Lung (tissue), 16 donors: ENCODE data around the gene CD164L2. TPM values are rescaled to one million over a fixed set of nuclear protein-coding genes. Genes with fewer than 3 reads are reported as not detected.
"Not testable (repeated sequence)": the region's sequence is repeated elsewhere in the genome, so short reads cannot be mapped to it uniquely, and the experiment has no call there.

Experiments used
- ATAC-seq: fragments of 200-7000 bp; cut with Tn5 transposase; one replicate; pipeline ENCODE4 v1.9.1; 2020; ENCODE audit warnings: moderate number of reproducible peaks; ENCODE audit not compliant: insufficient read depth, low FRiP score
- DNase-seq, 3 donors: peaks; one replicate each; pipeline ENCODE4 v3.0.0-alpha.2; 2013 to 2017
- H3K27ac ChIP-seq, 2 donors: one replicate each; pipeline ENCODE4 v1.5.1; 2013; ENCODE audit warnings: mild to moderate bottlenecking in 2 of 2, moderate library complexity in 2 of 2, control low read depth in 1 of 2, inconsistent platforms in 1 of 2, low read depth in 1 of 2, low read length in 1 of 2
- H3K27me3 ChIP-seq, 3 donors: one replicate each; pipeline ENCODE4 v1.5.1; 2013; ENCODE audit warnings: low read length in 2 of 3; ENCODE audit not compliant: control insufficient read depth in 3 of 3, insufficient read depth in 3 of 3
- H3K36me3 ChIP-seq, 4 donors: one replicate each; pipeline ENCODE4 v1.5.1; 2013; ENCODE audit warnings: low read length in 4 of 4, mild to moderate bottlenecking in 1 of 4, moderate library complexity in 1 of 4; ENCODE audit not compliant: control insufficient read depth in 4 of 4, insufficient read depth in 4 of 4
- H3K4me1 ChIP-seq, 5 donors: one replicate each; pipeline ENCODE4 v1.5.1; 2013; ENCODE audit warnings: low read length in 5 of 5, mild to moderate bottlenecking in 2 of 5, moderate library complexity in 1 of 5; ENCODE audit not compliant: control insufficient read depth in 5 of 5, insufficient read depth in 5 of 5
- H3K4me3 ChIP-seq: one replicate; pipeline ENCODE4 v1.5.1; 2013; ENCODE audit warnings: mild to moderate bottlenecking, control low read depth, moderate library complexity
- H3K9ac ChIP-seq, 2 donors: one replicate each; pipeline ENCODE4 v1.5.1; 2013; ENCODE audit warnings: low read length in 2 of 2, control low read depth in 1 of 2; ENCODE audit not compliant: insufficient read depth in 1 of 2
- H3K9me3 ChIP-seq, 4 donors: one replicate each; pipeline ENCODE4 v1.5.1; 2013; ENCODE audit warnings: low read length in 3 of 4, mild to moderate bottlenecking in 1 of 4, moderate library complexity in 1 of 4; ENCODE audit not compliant: control insufficient read depth in 4 of 4, insufficient read depth in 3 of 4
- WGBS, 2 donors: extraction: QIAGEN DNeasy Blood & Tissue Kit; methylation state at CpG; one replicate each; pipeline ENCODE4 v1.1.7; 2013; 5-methylcytosine and 5-hydroxymethylcytosine counted together
- long read RNA-seq, 5 donors: transcript quantifications; one replicate each; lab custom pipeline, GENCODE V29; 2026
- polyA plus RNA-seq, 2 donors: library from polyadenylated mRNA; stranded (reverse); fragments of 200-250 nt; gene quantifications; one replicate each; pipeline ENCODE4 v1.2.1, GENCODE V29; 2013
- total RNA-seq, 2 donors: library from RNA; depleted of rRNA in 1 of 2; stranded (reverse); fragments of >200 nt in 1 of 2; gene quantifications; one replicate each; pipeline ENCODE4 v1.2.1, GENCODE V29; 2014 to 2021
- TF ChIP-seq, protein P1 (sequence below): IDR thresholded peaks from 2 replicates; pipeline ENCODE4 v1.5.1; 2012; ENCODE audit warnings: mild to moderate bottlenecking; ENCODE audit errors: control extremely low read depth, extremely low read depth
- donor health status: control.
- donor health status: control.
- donor health status: Bipolar disorder and iron deficiency.
- donor health status: healthy.
- donor health status: DM: yes; HTN: yes; CAD: no.

CD164L2 gene
- total RNA-seq (10 to 100 TPM in 1 of 2 donors, 1 to 10 TPM in 1; 6.3 to 19.8 TPM), polyA plus RNA-seq (10 to 100 TPM in 1 of 2 donors, 1 to 10 TPM in 1; 6.8 to 11.0 TPM)
- long read RNA-seq, donor 1, partial matches to known transcripts, result 0 of 1 reads
- long read RNA-seq, donor 1, other reads (novel, unspliced or antisense), result 0 of 1 reads
- long read RNA-seq, donor 2, partial matches to known transcripts, result 0 of 1 reads
- long read RNA-seq, donor 2, other reads (novel, unspliced or antisense), result 0 of 1 reads
- long read RNA-seq, donor 3, result 0 reads
- long read RNA-seq, donor 4, result 0 reads
- long read RNA-seq, donor 5, partial matches to known transcripts, result 0 of 2 reads
- long read RNA-seq, donor 5, other reads (novel, unspliced or antisense), result 0 of 2 reads

DNA sequence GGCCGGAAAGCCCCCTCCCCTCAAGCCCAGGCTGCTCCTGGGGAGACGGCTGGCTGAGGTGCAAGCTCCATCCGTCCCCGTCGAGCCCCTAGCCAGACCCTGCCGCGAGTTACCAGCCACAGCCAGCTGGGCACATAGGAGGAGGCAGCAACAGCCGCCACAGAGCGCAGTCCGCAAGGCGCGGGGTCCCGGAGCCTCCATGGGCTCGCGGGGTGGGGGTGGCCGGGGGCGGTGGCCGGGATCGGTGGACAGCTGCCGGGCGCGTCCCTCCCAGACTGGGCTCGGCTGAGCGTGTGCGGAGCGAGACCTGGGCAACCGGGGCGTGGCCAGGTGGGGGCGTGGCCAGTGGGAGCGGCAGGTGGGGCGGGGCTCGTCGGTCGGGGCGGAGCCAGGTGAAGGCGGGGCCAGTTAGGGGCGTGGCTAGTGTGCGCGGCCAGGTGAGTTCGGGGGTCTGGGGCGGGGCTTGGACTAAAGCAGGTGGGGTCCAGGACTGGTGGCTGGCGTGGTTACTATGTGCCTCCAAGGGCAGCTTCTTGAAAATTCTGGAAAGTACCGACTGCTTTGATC is at the start of gene CD164L2:
TSS of gene CD164L2 (minus strand) at position 295 of the 567 bp plus-strand sequence. CDS start at position 201, 94 bp downstream.
- H3K27me3 ChIP-seq, result no peaks in the 10 kb centered on the region
- no peaks in the 10 kb centered on the region for H3K9me3 ChIP-seq
- H3K4me1 ChIP-seq, result peaks cover 0 to 12% (median 0%) of the 10 kb centered on the region in 5 donors
- no peaks in the 10 kb centered on the region for H3K36me3 ChIP-seq
- ATAC-seq, result peak; percentile 73
- peak in 1 of 3 donors; percentile 39 for DNase-seq
- 27 to 31% methylated on average over 41 to 43 of the region's 43 CpGs for WGBS, 2 donors
- TF ChIP-seq, protein P1, sequence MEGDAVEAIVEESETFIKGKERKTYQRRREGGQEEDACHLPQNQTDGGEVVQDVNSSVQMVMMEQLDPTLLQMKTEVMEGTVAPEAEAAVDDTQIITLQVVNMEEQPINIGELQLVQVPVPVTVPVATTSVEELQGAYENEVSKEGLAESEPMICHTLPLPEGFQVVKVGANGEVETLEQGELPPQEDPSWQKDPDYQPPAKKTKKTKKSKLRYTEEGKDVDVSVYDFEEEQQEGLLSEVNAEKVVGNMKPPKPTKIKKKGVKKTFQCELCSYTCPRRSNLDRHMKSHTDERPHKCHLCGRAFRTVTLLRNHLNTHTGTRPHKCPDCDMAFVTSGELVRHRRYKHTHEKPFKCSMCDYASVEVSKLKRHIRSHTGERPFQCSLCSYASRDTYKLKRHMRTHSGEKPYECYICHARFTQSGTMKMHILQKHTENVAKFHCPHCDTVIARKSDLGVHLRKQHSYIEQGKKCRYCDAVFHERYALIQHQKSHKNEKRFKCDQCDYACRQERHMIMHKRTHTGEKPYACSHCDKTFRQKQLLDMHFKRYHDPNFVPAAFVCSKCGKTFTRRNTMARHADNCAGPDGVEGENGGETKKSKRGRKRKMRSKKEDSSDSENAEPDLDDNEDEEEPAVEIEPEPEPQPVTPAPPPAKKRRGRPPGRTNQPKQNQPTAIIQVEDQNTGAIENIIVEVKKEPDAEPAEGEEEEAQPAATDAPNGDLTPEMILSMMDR, result no peak
- H3K9ac ChIP-seq, result no peak within 1 kb of the TSS
- H3K4me3 ChIP-seq, result no peak within 1 kb of the TSS
- no peak within 1 kb of the TSS for H3K27ac ChIP-seq

DNA sequence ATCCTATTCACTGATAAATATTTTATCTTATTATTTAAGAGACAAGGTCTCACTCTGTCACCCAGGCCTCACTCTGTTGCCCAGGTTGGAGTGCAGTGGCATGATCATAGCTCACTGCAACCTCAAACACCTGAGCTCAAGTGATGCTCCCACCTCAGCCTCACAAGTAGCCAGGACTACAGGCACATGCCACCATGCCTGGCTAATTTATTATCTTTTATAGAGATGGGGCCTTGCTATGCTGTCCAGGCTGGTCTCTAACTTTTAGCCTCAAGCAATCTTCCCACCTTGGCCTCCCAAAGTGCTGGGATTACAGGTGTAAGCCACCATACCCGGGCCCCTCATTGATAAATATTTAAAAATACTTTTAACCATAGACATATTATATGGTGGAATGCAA is 49.6 kb upstream of the CD164L2 start:
- H3K4me3 ChIP-seq, H3K9me3 ChIP-seq, ATAC-seq, H3K27me3 ChIP-seq, H3K9ac ChIP-seq, DNase-seq, H3K36me3 ChIP-seq: not testable (repeated sequence)
- Histone ChIP-seq H3K27ac (peak overlapping the region in 1 of 2 donors; percentile 40), H3K4me1 (peaks cover 22 to 63% (median 29%) of the 10 kb centered on the region in 5 donors)
- 76 to 79% methylated on average over 1 of the region's 1 CpG for WGBS, 2 donors

DNA sequence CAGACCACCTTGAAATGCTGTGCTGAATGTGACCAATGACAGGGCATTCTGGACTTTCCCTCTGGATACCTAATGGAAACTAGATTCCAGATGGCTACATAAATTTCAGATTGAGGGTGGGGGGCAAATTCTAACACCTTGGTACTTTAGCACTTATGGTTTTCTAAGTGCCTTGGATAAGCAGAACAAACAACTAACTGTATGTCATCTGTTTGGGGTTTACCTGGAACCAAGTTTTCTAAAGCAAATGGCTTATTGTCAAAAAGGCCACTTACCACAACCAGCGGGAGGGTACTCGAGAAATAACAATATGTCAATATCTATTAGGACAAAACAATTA is 48.4 kb upstream of the CD164L2 start:
- ATAC-seq (no peak), DNase-seq (no peak)
- 62 to 75% methylated on average over 2 of the region's 2 CpGs for WGBS, 2 donors
- Histone ChIP-seq H3K9me3 (no peaks in the 10 kb centered on the region), H3K4me1 (peaks cover 21 to 71% (median 28%) of the 10 kb centered on the region in 5 donors), H3K36me3 (peaks cover 6 to 14% (median 7%) of the 10 kb centered on the region in 4 donors), H3K4me3 (no peak overlapping the region), H3K9ac (no peak overlapping the region), H3K27ac (peak overlapping the region; percentile 74 to 86), H3K27me3 (no peaks in the 10 kb centered on the region)
- TF ChIP-seq, protein P1, result no peak

DNA sequence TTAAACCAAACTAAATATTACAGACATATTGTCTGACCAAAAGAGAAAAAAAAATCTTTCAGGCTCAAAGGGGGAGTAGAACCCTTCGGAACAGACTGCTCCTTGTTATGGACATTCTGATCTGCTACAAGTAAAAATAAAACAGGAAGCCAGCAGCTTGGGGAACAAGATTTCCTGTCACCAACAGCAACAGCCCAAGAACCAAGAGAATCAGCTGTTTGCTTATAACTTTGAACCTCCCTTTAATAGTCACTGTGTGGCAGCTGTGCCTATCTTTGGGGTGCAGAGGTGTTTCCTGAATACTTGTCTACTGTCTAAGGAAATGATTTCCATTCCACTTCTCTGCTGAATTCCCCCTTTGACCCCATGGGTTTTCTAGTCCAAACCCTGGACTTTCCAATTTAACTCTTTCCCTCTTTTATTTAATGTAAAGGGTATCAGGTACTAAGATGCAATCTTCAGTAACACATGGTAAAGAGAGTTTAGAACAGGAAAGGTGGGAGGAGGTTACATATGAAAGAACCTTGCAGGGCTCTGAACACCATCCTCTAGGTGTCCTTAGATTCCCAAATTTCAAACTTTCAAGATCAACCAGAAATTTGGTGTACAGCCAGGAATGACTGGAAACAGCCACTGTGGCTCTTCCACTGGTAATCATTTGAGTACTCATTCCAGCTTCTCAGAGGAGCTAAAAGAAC is 47.9 kb upstream of the CD164L2 start:
- 8 to 24% methylated on average over 1 of the region's 1 CpG for WGBS, 2 donors
- H3K4me1 ChIP-seq, result peaks cover 16 to 67% (median 24%) of the 10 kb centered on the region in 5 donors
- H3K27ac ChIP-seq, result peak overlapping the region; percentile 74 to 86
- no peak overlapping the region for H3K9ac ChIP-seq
- ATAC-seq, result peak; percentile 25
- H3K36me3 ChIP-seq, result peaks cover 7 to 19% (median 9%) of the 10 kb centered on the region in 4 donors
- DNase-seq, result peak; percentile 37 to 79 (median 76)
- TF ChIP-seq, protein P1, result no peak
- no peaks in the 10 kb centered on the region for H3K27me3 ChIP-seq
- no peaks in the 10 kb centered on the region for H3K9me3 ChIP-seq
- H3K4me3 ChIP-seq, result no peak overlapping the region
